Measurements from ENCODE around the gene CTNNA3.

DNA sequence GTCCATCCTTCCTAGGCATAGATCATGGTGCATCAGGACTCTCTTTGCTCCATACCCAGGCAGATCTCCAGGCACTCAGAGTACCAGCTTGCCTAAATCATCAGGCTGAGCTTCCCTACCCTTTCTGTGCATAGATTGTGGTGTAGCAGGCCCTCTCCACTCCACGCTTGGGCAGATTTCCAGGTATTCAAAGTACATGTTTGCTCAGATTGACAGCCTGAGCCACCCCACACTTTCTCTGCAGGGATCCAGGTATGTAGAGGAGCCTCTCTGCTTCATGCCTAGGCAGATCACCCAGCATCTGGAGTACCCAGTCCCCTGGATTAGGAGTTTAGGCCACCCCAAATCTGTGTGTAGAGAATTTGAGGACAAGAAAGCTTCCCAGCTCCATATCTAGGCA, 1727.6 kb downstream of the CTNNA3 start:
- TF ChIP-seq POLR2A (IDR thresholded peaks at IDR 0.05) = no peak
- TF ChIP-seq, protein P1, sequence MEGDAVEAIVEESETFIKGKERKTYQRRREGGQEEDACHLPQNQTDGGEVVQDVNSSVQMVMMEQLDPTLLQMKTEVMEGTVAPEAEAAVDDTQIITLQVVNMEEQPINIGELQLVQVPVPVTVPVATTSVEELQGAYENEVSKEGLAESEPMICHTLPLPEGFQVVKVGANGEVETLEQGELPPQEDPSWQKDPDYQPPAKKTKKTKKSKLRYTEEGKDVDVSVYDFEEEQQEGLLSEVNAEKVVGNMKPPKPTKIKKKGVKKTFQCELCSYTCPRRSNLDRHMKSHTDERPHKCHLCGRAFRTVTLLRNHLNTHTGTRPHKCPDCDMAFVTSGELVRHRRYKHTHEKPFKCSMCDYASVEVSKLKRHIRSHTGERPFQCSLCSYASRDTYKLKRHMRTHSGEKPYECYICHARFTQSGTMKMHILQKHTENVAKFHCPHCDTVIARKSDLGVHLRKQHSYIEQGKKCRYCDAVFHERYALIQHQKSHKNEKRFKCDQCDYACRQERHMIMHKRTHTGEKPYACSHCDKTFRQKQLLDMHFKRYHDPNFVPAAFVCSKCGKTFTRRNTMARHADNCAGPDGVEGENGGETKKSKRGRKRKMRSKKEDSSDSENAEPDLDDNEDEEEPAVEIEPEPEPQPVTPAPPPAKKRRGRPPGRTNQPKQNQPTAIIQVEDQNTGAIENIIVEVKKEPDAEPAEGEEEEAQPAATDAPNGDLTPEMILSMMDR (IDR thresholded peaks at IDR 0.05) = no peak

Measured in uterus (tissue), 2 donors.